Measurements from ENCODE around the gene ARHGAP31. TPM values are rescaled to one million over a fixed set of nuclear protein-coding genes. Genes with fewer than 3 reads are reported as not detected.

ARHGAP31 gene
- total and polyA plus RNA-seq, 10 of the 15 experiments (the other 5 are each of a cell fraction or from before 2014, with no cell fraction given) = 0.97 to 29.8 (median 10.3) TPM

DNA sequence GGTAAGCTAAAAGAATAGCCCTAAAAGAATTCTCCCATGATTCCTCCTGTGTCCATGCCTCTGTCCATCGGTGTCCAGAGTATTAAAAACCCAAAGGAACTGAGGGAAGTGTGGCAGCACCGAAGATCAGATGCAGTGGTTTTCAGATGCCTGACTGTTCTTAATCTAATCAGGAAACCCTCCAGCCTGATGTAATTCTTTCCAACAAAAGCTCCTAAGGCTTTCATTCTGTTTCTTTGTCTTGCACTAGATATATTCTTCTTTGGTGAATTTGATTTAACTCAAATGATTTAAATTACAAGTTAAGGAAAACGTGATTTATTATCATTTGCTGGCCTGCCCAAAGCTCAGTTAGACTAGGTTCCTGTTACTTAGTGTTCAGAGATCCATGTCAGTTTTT is 71.2 kb downstream of the ARHGAP31 start:
- no peak overlapping the region for H3K27ac ChIP-seq (ENCODE audit: control insufficient read depth, insufficient read depth)
- DNase-seq (ENCODE audit: low read depth, low spot score) (no peak), ATAC-seq (no peak), FAIRE-seq (no peak)
- ChIA-PET RAD21 (ENCODE audit: unreplicated experiment) (no interaction called here), CTCF (interaction anchor here (1.5 kb wide), 1 partner anchor 13 kb away, joined by 3 read pairs; no protein-coding TSS in a partner anchor), SMC1A (ENCODE audit: uncharacterized antibody, unreplicated experiment) (interaction anchor here (1.1 to 2.1 kb wide), 3 partner anchors 10 to 34 kb away, joined by 3 to 7 read pairs (median 4); no protein-coding TSS in a partner anchor), POLR2A (interaction anchor here (0.6 kb wide), 1 partner anchor 20 kb away, joined by 3 read pairs; no protein-coding TSS in a partner anchor)
- no peak overlapping the region for H2AFZ ChIP-seq (ENCODE audit: control insufficient read depth, low read depth, low read length)
- H3K9ac ChIP-seq (ENCODE audit: control insufficient read depth, insufficient read depth, low read length) = no peak overlapping the region
- in situ Hi-C loops (cut with MboI) (no loop called here), intact Hi-C loops (cut with micrococcal nuclease; ENCODE audit: unreplicated experiment) (no loop called here)
- TF ChIP-seq CBX5 (IDR thresholded peaks at IDR 0.05; ENCODE audit: low read depth) (no peak), SUPT20H (IDR thresholded peaks at IDR 0.05; ENCODE audit: borderline replicate concordance, control insufficient read depth, low read depth, low read length) (no peak), MYC (IDR thresholded peaks at IDR 0.05; ENCODE audit: insufficient read depth, insufficient read length, insufficient replicate concordance, low read length, severe bottlenecking) (no peak), ZNF622 (IDR thresholded peaks at IDR 0.05) (no peak), PAX8 (IDR thresholded peaks at IDR 0.05) (no peak), WRNIP1 (IDR thresholded peaks at IDR 0.05; ENCODE audit: borderline replicate concordance, low read depth, low read length) (no peak), SRF (IDR thresholded peaks at IDR 0.05; ENCODE audit: low read depth in 2 of 2, low read length in 2 of 2) (no peak), E2F4 (IDR thresholded peaks at IDR 0.05; ENCODE audit: low read depth, low read length) (no peak)
- H4K20me1 ChIP-seq (ENCODE audit: control insufficient read depth, insufficient read depth) = no peaks in the 10 kb centered on the region
- no TSS peak for BruUV-seq (replicated peaks)
- H3K4me1 ChIP-seq (ENCODE audit: control insufficient read depth, insufficient read depth, low read length) = no peaks in the 10 kb centered on the region; the same call in 1 of the 2 replicates
- H3K4me2 ChIP-seq (ENCODE audit: control insufficient read depth, insufficient read depth) = no peak overlapping the region
- H3K9me3 ChIP-seq (replicated peaks; ENCODE audit: control insufficient read depth, insufficient read depth, low read length) = no peaks in the 10 kb centered on the region
- peaks cover 0 to 1% of the 10 kb centered on the region in 2 experiments; a peak in 3 of 4 replicates for H3K36me3 ChIP-seq (ENCODE audit: control insufficient read depth in 2 of 2, insufficient read depth in 2 of 2, low read length in 1 of 2)
- 97% methylated on average over 3 of the region's 3 CpGs for WGBS (ENCODE audit: insufficient coverage, insufficient replicate concordance, low lambda C conversion rate, missing lambda C conversion rate)
- no peaks in the 10 kb centered on the region for H3K27me3 ChIP-seq (replicated peaks in 1 of 2; ENCODE audit: control insufficient read depth in 2 of 2, insufficient read depth in 2 of 2, low read length in 1 of 2)
- H3K4me3 ChIP-seq = no peak overlapping the region
- H3K79me2 ChIP-seq (ENCODE audit: control insufficient read depth, insufficient read depth, low read length) = no peaks in the 10 kb centered on the region
